Keratinocyte (primary cell): ENCODE measurements around the gene AKAP13. TPM values are rescaled to one million over a fixed set of nuclear protein-coding genes. Genes with fewer than 3 reads are reported as not detected.

Experiments
- DNase-seq: peaks from one replicate; pipeline ENCODE4 v3.0.0-alpha.2; 2011; ENCODE audit warnings: low read depth, missing footprints, low spot score
- FAIRE-seq: peaks from 2 replicates; lab custom pipeline; 2011; peaks lifted over from hg19 to GRCh38; lab: Jason Lieb, UNC
- H2AFZ ChIP-seq: 2 replicates; pipeline ENCODE4 v1.6.0; 2012; ENCODE audit warnings: low read length, control low read depth, inconsistent platforms; ENCODE audit not compliant: control insufficient read depth
- H3K27ac ChIP-seq: 2 replicates; pipeline ENCODE4 v1.5.1; 2011; ENCODE audit warnings: low read length; ENCODE audit not compliant: control insufficient read depth, insufficient read depth
- H3K27me3 ChIP-seq: 3 replicates; pipeline ENCODE4 v1.6.0; 2011; ENCODE audit warnings: low read length; ENCODE audit not compliant: control insufficient read depth, insufficient read depth; ENCODE audit errors: extremely low read depth
- H3K36me3 ChIP-seq, 2 experiments: 2 replicates in 1 of 2; 3 replicates in 1 of 2; pipeline ENCODE4 v1.5.1; 2011; ENCODE audit warnings: low read length in 2 of 2, mild to moderate bottlenecking in 1 of 2; ENCODE audit not compliant: control insufficient read depth in 2 of 2, insufficient read depth in 2 of 2; ENCODE audit errors: extremely low read depth in 1 of 2
- H3K4me1 ChIP-seq: 3 replicates; pipeline ENCODE4 v1.5.1; 2011; ENCODE audit warnings: low read length; ENCODE audit not compliant: control insufficient read depth, insufficient read depth; ENCODE audit errors: extremely low read depth
- H3K4me2 ChIP-seq: 3 replicates; pipeline ENCODE4 v1.6.0; 2011; ENCODE audit warnings: low read depth, low read length; ENCODE audit not compliant: control insufficient read depth, insufficient read depth; ENCODE audit errors: extremely low read depth
- H3K4me3 ChIP-seq, 3 experiments: fragments of 200-600 bp in 1 of 3; sonication (generic) in 1 of 3; 2 replicates in 2 of 3; 3 replicates in 1 of 3; pipeline ENCODE4 v1.5.1; 2011 to 2016; ENCODE audit warnings: low read length in 3 of 3, mild to moderate bottlenecking in 3 of 3, control low read depth in 2 of 3, inconsistent platforms in 1 of 3, low read depth in 1 of 3, mixed read lengths in 1 of 3, mixed run types in 1 of 3, moderate library complexity in 1 of 3; ENCODE audit not compliant: control insufficient read depth in 2 of 3, insufficient read depth in 2 of 3; ENCODE audit errors: extremely low read depth in 1 of 3
- H3K79me2 ChIP-seq: 2 replicates; pipeline ENCODE4 v1.6.0; 2012; ENCODE audit warnings: low read length; ENCODE audit not compliant: control insufficient read depth, insufficient read depth
- H3K9ac ChIP-seq: 3 replicates; pipeline ENCODE4 v1.6.0; 2011; ENCODE audit warnings: low read length; ENCODE audit not compliant: control insufficient read depth, insufficient read depth; ENCODE audit errors: extremely low read depth
- H3K9me1 ChIP-seq: 3 replicates; pipeline ENCODE4 v1.6.0; 2011; ENCODE audit warnings: low read length; ENCODE audit not compliant: control insufficient read depth, insufficient read depth; ENCODE audit errors: extremely low read depth
- H3K9me3 ChIP-seq: 2 replicates; pipeline ENCODE4 v1.5.1; 2012; ENCODE audit warnings: low read depth, low read length; ENCODE audit not compliant: control insufficient read depth
- H4K20me1 ChIP-seq: 3 replicates; pipeline ENCODE4 v1.6.0; 2011; ENCODE audit warnings: low read length; ENCODE audit not compliant: control insufficient read depth, insufficient read depth; ENCODE audit errors: extremely low read depth
- EZH2 ChIP-seq: IDR thresholded peaks from one replicate; pipeline ENCODE4 v1.6.1; 2012; ENCODE audit warnings: inconsistent platforms, mild to moderate bottlenecking, low read length, moderate library complexity
- dilution Hi-C: fragments of 300-500 bp; cut with MboI; formaldehyde crosslinking; loops from one replicate; pipeline ENCODE4 v1.7.0; 2020; ENCODE audit warnings: low sequenced_read_pairs; ENCODE audit not compliant: extremely low pct_ligation_motif_present
- polyA plus RNA-seq, 5 experiments: library from polyadenylated mRNA; depleted of rRNA in 3 of 5; stranded (reverse) in 3 of 5; stranded (forward) in 1 of 5; unstranded in 1 of 5; fragments of >200 nt; gene quantifications; 1 replicate in 1 of 5; 2 replicates in 3 of 5; 3 replicates in 1 of 5; pipeline versions ENCODE4 v1.2.1 to v1.2.3, GENCODE V29; 2011 to 2012; ENCODE audit warnings: missing spikeins in 2 of 5, low read depth in 1 of 5, low replicate concordance in 1 of 5
- TF ChIP-seq, protein P1 (sequence below), 3 experiments: IDR thresholded peaks in 1 of 3; conservative IDR thresholded peaks in 1 of 3; optimal IDR thresholded peaks in 1 of 3; 2 replicates in 2 of 3; 3 replicates in 1 of 3; pipeline versions ENCODE3 to v1.5.1; 2011; ENCODE audit warnings: low read length in 3 of 3, mild to moderate bottlenecking in 3 of 3, moderate library complexity in 2 of 3, control low read depth in 1 of 3, inconsistent platforms in 1 of 3; ENCODE audit not compliant: insufficient read depth in 2 of 3; ENCODE audit errors: extremely low read depth in 1 of 3

Gene AKAP13
- polyA plus RNA-seq, 1 donor (not counting 4 experiments of a cell fraction or from before 2014, with no cell fraction given): 16.7 TPM

DNA sequence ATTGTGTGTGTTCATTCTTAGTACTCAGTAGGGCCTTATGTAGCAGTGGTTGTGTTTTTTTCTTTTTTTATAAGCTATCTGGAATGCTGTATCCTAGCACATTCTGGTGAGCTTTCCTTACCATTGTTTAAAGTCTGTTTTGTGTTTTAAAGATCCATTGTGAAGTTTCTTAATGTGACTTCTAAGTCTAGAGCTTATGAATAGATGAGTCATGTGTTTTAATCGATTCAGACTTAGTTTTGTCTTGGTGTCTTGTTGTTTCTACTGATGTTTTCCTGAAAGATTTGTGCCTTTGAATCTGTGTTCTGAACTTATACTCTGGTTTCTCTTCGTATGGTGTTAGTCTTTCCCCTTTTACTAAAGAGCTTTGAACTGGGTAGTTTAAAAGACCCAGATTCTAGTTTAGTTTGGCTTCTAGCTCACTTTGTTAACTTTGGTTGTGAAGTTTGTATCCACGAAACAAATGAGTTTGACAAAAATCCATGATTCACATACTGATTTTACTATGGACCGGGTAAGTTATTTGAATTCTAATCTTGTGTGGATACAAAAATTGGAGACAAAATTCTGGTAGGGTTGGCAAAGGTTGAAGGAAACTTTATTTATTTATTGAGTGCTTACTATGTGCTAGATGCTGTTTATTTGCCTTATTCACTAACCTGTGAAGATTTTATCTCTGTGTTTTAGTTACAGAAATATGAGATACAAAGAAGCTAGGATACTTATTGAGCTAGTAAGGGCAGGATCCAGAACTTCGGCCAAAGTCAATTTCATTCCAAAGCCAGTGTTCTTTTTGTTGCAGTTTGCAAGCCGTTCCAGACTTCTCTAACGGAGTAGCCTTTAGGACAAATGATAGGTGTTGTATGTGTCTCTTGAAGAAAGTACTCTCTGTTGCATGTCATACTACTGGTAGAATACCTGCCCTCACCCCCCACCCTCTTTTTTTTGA, 24.8 kb downstream of the AKAP13 start:
- dilution Hi-C loops: no loop called here
- Histone ChIP-seq H3K4me2 (peak overlapping the region; percentile 65), H3K9me1 (no peaks in the 10 kb centered on the region), H3K9me3 (no peaks in the 10 kb centered on the region), H3K36me3 (no peaks in the 10 kb centered on the region), H3K27ac (peak overlapping the region; percentile 41), H4K20me1 (no peaks in the 10 kb centered on the region), H3K9ac (peak overlapping the region; percentile 18), H3K79me2 (peaks cover 96% of the 10 kb centered on the region), H3K4me1 (peaks cover 36% of the 10 kb centered on the region), H2AFZ (no peak overlapping the region), H3K4me3 (no peak overlapping the region), H3K27me3 (no peaks in the 10 kb centered on the region)
- DNase-seq: no peak
- TF ChIP-seq, protein P1, sequence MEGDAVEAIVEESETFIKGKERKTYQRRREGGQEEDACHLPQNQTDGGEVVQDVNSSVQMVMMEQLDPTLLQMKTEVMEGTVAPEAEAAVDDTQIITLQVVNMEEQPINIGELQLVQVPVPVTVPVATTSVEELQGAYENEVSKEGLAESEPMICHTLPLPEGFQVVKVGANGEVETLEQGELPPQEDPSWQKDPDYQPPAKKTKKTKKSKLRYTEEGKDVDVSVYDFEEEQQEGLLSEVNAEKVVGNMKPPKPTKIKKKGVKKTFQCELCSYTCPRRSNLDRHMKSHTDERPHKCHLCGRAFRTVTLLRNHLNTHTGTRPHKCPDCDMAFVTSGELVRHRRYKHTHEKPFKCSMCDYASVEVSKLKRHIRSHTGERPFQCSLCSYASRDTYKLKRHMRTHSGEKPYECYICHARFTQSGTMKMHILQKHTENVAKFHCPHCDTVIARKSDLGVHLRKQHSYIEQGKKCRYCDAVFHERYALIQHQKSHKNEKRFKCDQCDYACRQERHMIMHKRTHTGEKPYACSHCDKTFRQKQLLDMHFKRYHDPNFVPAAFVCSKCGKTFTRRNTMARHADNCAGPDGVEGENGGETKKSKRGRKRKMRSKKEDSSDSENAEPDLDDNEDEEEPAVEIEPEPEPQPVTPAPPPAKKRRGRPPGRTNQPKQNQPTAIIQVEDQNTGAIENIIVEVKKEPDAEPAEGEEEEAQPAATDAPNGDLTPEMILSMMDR (optimal IDR thresholded peaks at IDR 0.05 in 1 of 3, IDR thresholded peaks at IDR 0.05 in 1 of 3, conservative IDR thresholded peaks at IDR 0.05 in 1 of 3; ENCODE audit: extremely low read depth in 1 of 3, insufficient read depth in 2 of 3, low read length in 3 of 3): no peak
- no peak for TF ChIP-seq EZH2
- peak; percentile 5 for FAIRE-seq

DNA sequence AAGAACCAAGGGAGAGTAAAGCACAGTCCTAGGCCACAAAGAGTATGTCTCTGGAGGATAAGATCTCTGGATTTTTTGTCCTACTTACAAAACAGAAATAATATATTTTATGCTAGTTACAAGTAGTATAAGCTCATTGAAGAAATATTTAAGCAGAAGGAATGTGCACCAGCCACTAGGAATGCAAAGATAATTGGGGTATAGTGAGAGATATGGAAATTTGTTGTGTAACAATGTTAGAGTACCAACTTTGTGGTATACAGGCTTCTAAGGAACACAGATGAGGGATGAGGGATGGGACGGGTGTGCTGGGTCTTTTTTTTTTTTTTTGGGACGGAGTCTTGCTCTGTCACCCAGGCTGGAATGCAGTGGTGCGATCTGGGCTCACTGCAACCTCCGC, 26.5 kb downstream of the AKAP13 start:
- TF ChIP-seq, protein P1 (optimal IDR thresholded peaks at IDR 0.05 in 1 of 3, IDR thresholded peaks at IDR 0.05 in 1 of 3, conservative IDR thresholded peaks at IDR 0.05 in 1 of 3; ENCODE audit: extremely low read depth in 1 of 3, insufficient read depth in 2 of 3, low read length in 3 of 3): no peak
- TF ChIP-seq EZH2: no peak
- peaks cover 40% of the 10 kb centered on the region for H3K4me1 ChIP-seq
- dilution Hi-C loops: no loop called here
- H3K9me3 ChIP-seq: no peaks in the 10 kb centered on the region
- no peaks in the 10 kb centered on the region for H3K27me3 ChIP-seq
- FAIRE-seq: no peak
- no peak overlapping the region for H2AFZ ChIP-seq
- no peak overlapping the region for H3K4me3 ChIP-seq
- no peaks in the 10 kb centered on the region for H4K20me1 ChIP-seq
- no peaks in the 10 kb centered on the region for H3K36me3 ChIP-seq
- no peak overlapping the region for H3K4me2 ChIP-seq
- DNase-seq: no peak
- H3K79me2 ChIP-seq: peaks cover 96% of the 10 kb centered on the region
- H3K27ac ChIP-seq: no peak overlapping the region
- H3K9ac ChIP-seq: no peak overlapping the region
- H3K9me1 ChIP-seq: no peaks in the 10 kb centered on the region
